CD4-positive, alpha-beta T cell treated with Interleukin-2 at 100 ng/mL for 4 hours (primary cell): ENCODE measurements around the gene UBXN11.

ENCODE experiments used
- DNase-seq: peaks from one replicate; pipeline ENCODE4 v3.0.0-alpha.2; 2020; ENCODE audit warnings: low spot score

Gene UBXN11

GRCh38 chr1:26285366-26286063 lies 20.9 kb downstream of the UBXN11 start:
- DNase-seq, result peak; percentile 38

- DNase-seq, result peak; percentile 97
These were observed 21.7 kb downstream of the UBXN11 start for GRCh38 chr1:26284597-26285347.

DNA sequence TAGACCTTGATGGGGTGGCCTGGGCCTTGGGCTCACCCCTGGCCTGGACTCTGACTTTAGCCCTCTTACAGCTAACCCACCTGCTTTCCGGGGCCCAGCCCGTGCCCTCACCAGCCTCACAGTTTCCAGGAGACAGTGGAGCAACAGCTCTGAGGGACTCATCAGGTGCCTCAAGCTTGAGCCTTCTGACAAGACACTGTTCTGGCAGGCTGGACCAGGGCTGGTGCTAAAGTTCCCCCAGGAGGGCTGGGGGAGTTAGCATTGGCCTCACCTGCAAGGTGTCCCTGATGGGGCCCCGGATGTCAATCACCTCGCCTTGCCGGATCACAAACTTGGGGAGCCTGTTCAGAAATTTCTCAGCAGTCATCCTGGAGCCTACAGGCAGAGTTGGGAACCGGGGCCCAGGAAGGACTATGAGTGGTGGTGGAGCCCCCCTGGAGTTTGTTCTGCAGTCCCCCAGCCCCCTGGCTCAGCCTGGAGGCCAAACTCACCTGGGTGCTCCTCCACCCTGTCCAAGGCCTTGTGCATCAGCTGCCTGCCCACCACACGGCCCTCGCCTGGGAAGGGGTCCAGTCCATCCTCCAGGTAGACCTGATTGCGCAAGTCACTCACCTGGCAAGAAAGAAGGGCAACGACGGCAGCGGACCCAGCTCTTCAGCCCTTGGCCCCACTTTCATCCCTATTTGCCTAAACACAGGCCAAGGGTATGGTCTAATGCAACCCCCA lies 22.4 kb downstream of the UBXN11 start:
- no peak for DNase-seq

DNA sequence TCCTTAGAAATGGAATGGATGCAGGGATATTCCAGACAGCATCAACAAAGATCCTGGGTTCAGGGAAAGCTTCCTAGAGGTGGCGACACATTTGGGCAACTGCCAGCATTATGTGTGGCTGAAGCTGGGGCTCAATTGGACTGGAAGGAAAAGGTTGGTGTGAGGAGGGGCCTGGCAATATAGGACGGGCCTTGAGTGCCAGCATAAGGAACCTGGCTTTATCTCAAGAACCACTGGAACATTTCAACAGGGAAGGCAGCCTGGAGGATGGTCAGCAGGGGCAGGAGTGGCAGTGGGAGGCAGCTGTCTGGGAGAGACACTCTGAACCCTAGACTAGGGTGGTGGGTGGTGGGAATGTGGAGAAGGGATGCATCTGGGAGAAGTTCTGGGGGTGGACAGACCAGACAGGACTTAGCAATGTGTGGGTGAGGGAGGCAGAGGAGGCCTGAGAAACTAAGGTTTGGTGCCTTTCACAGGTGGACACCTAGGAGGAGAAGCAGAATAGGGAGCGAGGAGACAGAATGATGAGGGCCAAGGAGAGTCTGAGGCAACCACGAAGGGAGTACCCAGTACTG lies 23.1 kb downstream of the UBXN11 start:
- DNase-seq, result no peak

DNA sequence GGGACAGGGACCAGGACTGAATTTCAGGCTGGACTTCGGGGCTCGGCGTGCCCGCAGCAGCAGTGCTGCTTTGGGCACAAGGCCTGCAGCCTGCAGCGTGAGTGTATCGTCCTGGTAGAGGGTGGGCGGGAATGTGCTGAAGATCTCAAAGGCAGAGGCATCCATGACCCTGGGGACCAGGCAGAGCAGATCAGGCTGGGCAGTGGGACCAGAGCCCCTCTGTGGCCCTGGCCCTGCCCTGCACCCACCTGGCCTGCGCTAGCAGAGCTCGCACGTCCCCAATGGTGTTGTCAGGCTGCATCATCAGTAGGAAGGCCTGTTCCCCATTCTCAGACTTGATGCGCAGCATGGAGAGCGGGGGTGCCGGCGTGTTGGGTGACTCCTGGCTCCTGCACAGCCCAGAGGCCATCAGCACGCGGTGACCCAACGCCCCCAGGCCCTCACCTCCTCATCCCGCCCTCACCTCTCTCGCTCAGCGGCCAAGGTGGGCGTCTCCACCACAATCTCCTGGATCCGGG lies 24.0 kb downstream of the UBXN11 start:
- DNase-seq, result no peak

DNA sequence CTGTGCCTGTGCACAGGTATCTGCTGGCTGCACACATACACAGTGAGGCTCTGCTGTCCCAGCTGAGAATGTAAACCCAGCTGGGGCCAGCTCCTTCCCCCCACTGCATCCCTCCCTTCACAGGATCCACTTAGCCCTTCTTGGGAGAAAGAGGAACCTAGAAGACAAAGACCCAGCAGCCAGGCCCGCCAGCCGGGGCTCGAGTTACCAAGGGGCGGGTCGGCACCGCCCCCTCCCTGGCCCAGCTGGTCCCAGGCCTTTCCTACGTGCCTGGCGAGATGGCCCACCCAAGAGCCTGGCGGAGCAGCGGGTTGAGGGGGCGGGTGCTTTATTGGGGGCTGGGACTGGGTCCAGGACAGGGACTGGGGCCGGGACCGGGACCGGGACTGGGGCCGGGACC lies 24.5 kb downstream of the UBXN11 start:
- DNase-seq, result no peak

DNA sequence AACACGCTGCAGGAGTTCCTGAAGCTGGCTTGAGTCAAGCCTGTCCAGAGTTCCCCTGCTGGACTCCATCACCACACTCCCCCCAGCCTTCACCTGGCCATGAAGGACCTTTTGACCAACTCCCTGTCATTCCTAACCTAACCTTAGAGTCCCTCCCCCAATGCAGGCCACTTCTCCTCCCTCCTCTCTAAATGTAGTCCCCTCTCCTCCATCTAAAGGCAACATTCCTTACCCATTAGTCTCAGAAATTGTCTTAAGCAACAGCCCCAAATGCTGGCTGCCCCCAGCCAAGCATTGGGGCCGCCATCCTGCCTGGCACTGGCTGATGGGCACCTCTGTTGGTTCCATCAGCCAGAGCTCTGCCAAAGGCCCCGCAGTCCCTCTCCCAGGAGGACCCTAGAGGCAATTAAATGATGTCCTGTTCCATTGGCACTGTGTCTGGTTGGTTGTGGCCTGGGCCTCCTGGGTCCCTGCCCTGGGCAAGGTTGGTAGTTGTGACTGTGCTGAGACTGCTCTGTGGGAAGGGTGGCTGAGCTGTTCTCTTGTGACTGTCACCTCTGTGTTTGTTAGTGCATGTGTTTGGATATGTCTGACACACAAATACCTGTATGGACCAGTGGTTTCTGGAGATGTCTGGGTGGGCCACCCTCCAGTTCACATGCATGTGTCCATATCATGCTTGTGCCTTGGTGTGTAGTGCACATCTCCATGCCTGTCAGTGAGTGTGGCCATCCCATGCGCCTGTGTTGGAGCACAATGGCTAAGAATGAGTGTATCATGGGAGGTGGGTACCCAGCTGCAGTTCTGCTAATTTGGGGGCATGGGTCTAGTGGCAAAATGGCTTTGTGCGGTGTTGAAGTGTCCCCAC lies 25.1 kb downstream of the UBXN11 start:
- DNase-seq, result peak; percentile 30

DNA sequence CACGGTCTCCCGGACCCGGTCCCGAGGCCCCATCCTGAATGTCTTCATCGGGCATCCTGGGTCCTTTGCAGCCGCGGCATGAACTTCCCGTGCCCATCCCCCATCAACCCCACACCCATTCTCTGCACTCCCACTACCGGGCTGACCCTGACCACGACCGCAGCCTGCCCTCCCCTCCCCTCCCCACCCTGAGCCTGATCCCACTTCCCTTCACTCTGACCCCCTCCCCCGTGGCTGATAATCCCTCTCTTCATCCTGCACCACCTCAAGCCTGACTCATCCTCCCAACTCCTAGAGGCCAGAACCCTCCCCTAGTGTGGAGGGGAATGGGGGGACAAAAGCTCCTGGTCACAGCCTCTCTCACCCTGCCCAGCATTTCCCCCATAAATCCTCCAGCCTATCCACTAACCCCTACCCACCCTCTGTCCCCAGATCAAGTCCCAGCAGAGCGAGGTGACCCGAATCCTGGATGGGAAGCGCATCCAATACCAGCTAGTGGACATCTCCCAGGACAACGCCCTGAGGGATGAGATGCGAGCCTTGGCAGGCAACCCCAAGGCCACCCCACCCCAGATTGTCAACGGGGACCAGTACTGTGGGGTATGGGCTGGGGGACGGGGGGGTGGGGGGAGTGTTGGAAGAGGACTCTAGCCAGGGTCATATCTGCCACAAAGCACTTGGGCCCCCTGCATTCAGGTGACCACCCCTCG lies 25.9 kb downstream of the UBXN11 start:
- DNase-seq, result no peak

DNA sequence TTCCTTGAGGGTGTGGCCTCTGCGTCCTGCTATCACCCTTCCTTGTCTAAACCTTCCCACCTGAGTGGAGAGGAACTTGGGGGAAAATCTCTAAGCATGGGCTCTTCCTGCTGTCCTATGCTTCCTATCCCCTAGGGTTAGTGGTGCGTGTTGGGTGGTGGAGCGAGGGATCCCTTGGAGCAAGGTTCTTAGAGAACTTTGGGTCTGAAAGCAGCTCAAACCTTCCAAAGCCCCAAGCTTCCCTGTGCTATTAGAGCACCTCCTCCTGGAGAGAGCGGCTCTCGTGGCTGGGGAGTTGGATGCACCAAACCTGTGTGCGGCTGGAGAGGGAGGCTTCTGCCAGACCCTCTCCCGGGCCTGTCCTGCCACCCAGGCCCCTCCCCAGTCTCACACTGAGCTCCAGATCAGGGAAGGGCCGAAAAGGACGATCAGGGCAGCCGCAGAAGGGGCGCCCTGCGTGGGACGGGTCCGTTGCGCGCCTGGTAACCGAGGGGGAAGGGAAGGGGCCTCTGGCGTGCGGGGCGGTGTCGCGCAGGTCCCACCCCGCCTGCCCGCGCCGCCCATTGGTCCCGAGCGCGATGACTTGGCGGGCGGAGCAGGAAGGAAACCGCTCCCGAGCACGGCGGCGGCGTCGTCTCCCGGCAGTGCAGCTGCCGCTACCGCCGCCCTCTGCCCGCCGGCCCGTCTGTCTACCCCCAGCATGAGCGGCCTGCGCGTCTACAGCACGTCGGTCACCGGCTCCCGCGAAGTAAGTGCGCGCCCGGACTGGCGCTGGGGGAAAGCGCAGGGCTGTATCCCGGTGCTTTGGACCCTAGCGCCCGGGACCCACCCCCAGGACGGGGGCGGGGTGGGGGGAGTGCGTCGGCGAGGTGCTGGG lies 26.7 kb downstream of the UBXN11 start, which contains the start of gene SH3BGRL3:
Gene SH3BGRL3 (plus strand): TSS at position 631 of the 877 bp plus-strand sequence. CDS start 70 bp downstream, at position 701.
- DNase-seq, result peak; percentile 85

GRCh38 chr1:26278724-26279455 lies 27.5 kb downstream of the UBXN11 start:
- peak; percentile 41 for DNase-seq

GRCh38 chr1:26278303-26278702 lies 28.1 kb downstream of the UBXN11 start:
- DNase-seq, result no peak

- no peak for DNase-seq
These were observed 28.7 kb downstream of the UBXN11 start for GRCh38 chr1:26277719-26278118.

DNA sequence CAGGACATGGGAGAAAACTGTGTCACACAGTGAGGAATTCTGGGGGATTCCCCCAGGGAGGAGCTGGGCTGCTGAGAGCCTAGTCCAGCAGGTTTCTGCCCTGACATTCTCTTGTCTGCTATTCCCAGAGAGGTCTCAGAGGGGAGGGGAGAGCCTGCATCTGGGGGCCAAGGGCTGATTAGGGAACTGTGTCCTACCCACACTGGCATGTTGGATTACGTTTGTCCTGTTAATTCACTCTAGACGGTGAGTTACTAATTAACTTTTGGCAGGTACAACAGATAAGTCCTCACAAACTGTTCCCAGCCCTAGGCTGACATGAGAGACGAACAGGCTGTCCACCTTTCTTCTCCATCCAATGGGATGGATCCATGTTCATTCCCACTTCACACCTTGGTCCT lies 29.2 kb downstream of the UBXN11 start:
- DNase-seq, result no peak

GRCh38 chr1:26276432-26276838 lies 30.0 kb downstream of the UBXN11 start:
- DNase-seq, result no peak

GRCh38 chr1:26275580-26276431 lies 30.6 kb downstream of the UBXN11 start:
- peak; percentile 87 for DNase-seq

- DNase-seq, result no peak
These were observed 31.5 kb downstream of the UBXN11 start for GRCh38 chr1:26274801-26275425.

GRCh38 chr1:26269198-26269550 lies 37.3 kb downstream of the UBXN11 start:
- no peak for DNase-seq
